K562 (cell line): ENCODE data around the gene CTF1. TPM values are rescaled to one million over a fixed set of nuclear protein-coding genes. Genes with fewer than 3 reads are reported as not detected.
A peak's percentile ranks its signal among the peaks of the same experiment; 100 is the strongest.

ENCODE experiments used
- BRD4 ChIP-seq: fragments of 200-600 bp; sonication (generic); IDR thresholded peaks from 2 replicates; pipeline ENCODE4 v1.6.1; 2017; ENCODE audit warnings: inconsistent platforms
- DNMT1 ChIP-seq: fragments of 450-650 bp; IDR thresholded peaks from 2 replicates; pipeline ENCODE4 v1.6.1; 2016; ENCODE audit warnings: antibody characterized with exemption, mild to moderate bottlenecking
- E2F3 ChIP-seq: fragments of 250-450 bp; sonication (Bioruptor Pico); IDR thresholded peaks from 2 replicates; pipeline ENCODE4 v1.4.0; 2020; ENCODE audit warnings: mild to moderate bottlenecking
- ILF3 ChIP-seq: fragments of 450-650 bp; IDR thresholded peaks from 2 replicates; pipeline ENCODE4 v1.6.1; 2018; ENCODE audit warnings: antibody characterized with exemption, mild to moderate bottlenecking, moderate library complexity, borderline replicate concordance
- ILK ChIP-seq: fragments of 450-650 bp; IDR thresholded peaks from 2 replicates; pipeline ENCODE4 v1.6.1; 2016; ENCODE audit warnings: missing genetic modification characterization, low read depth, mild to moderate bottlenecking, missing compliant biosample characterization, moderate library complexity, borderline replicate concordance
- MTA3 ChIP-seq: fragments of 450-650 bp; formaldehyde crosslinking; IDR thresholded peaks from 2 replicates; pipeline ENCODE4 v1.6.1; 2017; ENCODE audit warnings: mild to moderate bottlenecking, borderline replicate concordance
- MTF1 ChIP-seq: fragments of 250-450 bp; sonication (Bioruptor Pico); IDR thresholded peaks from 2 replicates; pipeline ENCODE4 v1.9.0; 2021; ENCODE audit warnings: moderate library complexity, mild to moderate bottlenecking, inconsistent platforms, borderline replicate concordance
- PURB ChIP-seq: sonication (generic); formaldehyde crosslinking; IDR thresholded peaks from 2 replicates; pipeline ENCODE4 v1.9.0; 2021; ENCODE audit warnings: low read depth, mild to moderate bottlenecking, missing genetic modification reagents
- RNF2 ChIP-seq: sonication (generic); IDR thresholded peaks from 2 replicates; pipeline ENCODE4 v1.6.1; 2016
- TGIF2 ChIP-seq: sonication (generic); formaldehyde crosslinking; IDR thresholded peaks from 2 replicates; pipeline ENCODE4 v1.8.1; 2022; ENCODE audit warnings: mild to moderate bottlenecking, missing genetic modification reagents, moderate library complexity
- ZKSCAN3 ChIP-seq: fragments of 250-450 bp; sonication (Bioruptor Pico); IDR thresholded peaks from 2 replicates; pipeline ENCODE4 v1.4.0; 2020
- ZNF707 ChIP-seq: fragments of 250-450 bp; sonication (Bioruptor Pico); conservative IDR thresholded peaks from 2 replicates; pipeline ENCODE4 v1.8.0; 2022; ENCODE audit warnings: inconsistent platforms, mild to moderate bottlenecking, moderate library complexity
- polyA plus RNA-seq, 8 experiments: library from polyadenylated mRNA; depleted of rRNA in 4 of 8; stranded (reverse) in 5 of 8; unstranded in 3 of 8; fragments of >200 nt; fragmentation: Nextera tagmentation in 2 of 8; fragmentation: Illumina TruSeq in 1 of 8; extraction: Ambion mirVana in 2 of 8; extraction: Trizol in 1 of 8; gene quantifications; 2 replicates each; pipeline versions ENCODE4 v1.2.1 to v1.2.3, GENCODE V29; 2011 to 2014; ENCODE audit warnings: inconsistent platforms in 1 of 8, missing spikeins in 1 of 8
- total RNA-seq, 7 experiments: library from RNA; depleted of rRNA in 6 of 7; stranded (reverse); fragments of >200 nt in 6 of 7; fragmentation: Illumina TruSeq in 2 of 7; extraction: Trizol in 2 of 7; gene quantifications; 2 replicates each; pipeline versions ENCODE4 v1.2.1 to v1.2.3, GENCODE V29; 2011 to 2021; ENCODE audit warnings: low replicate concordance in 1 of 7
- TF ChIP-seq, protein P1 (sequence below): fragments of 250-450 bp; sonication (Bioruptor Pico); IDR thresholded peaks from 2 replicates; pipeline ENCODE4 v1.8.0; 2022; ENCODE audit warnings: inconsistent platforms, mild to moderate bottlenecking, moderate library complexity, borderline replicate concordance
- TF ChIP-seq, protein P2 (sequence below): fragments of 250-450 bp; sonication (Bioruptor Pico); IDR thresholded peaks from 2 replicates; pipeline ENCODE4 v1.4.0; 2020
- TF ChIP-seq, protein P3 (sequence below): IDR thresholded peaks from 2 replicates; pipeline ENCODE4 v1.6.1; 2011; ENCODE audit warnings: borderline replicate concordance, low read depth, mild to moderate bottlenecking, moderate library complexity, low read length; ENCODE audit not compliant: insufficient read depth, poor library complexity, severe bottlenecking
- TF ChIP-seq, protein P4 (sequence below), 3 experiments: IDR thresholded peaks in 2 of 3; conservative IDR thresholded peaks in 1 of 3; 2 replicates each; pipeline ENCODE4 v1.5.1; 2011 to 2012; ENCODE audit warnings: low read length in 3 of 3, mild to moderate bottlenecking in 3 of 3, control low read depth in 2 of 3, improper control_type of control experiment in 1 of 3, inconsistent platforms in 1 of 3, low read depth in 1 of 3, mixed read lengths in 1 of 3, moderate library complexity in 1 of 3; ENCODE audit not compliant: insufficient read depth in 2 of 3

Gene CTF1
- total and polyA plus RNA-seq, 9 of the 15 experiments (the other 6 are each of a cell fraction or from before 2014, with no cell fraction given), result 0.24 to 2.5 (median 0.44) TPM

DNA sequence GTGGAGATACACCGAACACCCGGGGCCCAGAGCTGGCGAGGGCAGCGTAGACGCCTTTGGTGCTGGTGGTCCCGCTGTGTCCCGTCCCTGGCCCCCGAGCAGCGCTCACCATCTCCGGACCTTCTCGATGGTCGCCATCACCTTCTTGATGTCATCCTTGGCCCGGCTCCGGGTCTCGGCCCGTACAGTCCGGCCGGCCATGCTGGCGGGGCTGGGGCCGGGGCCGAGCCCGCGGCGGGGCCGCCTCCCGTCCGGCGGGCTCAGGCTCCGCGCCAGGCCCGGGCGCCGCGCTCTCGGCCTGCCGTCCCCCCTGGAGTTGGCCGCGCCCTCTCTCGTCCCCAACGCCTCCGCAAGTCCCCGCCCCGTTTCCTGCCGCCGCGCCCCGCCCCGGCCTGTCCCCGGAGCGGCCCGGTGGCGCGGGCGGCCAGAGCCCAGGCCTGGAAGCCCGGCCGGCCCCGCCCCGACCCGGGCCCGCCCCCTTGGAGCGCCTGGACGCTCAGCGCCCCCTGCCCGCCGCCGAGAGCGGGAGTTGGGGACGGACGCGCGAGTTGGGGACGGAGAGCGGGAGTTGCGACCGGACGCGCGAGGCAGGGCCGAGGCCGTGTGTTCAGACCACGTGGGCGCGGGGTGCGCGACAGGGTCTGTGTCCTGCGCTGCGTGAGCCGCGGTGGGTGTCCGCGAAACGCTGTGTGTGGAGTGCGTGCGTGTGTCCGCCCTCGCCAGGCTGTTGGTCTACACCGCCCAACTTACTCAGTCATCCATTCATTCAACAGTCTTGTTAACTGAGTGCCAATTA is 2.5 kb upstream of the CTF1 start, which contains the start of gene BCL7C (continued):
- TF ChIP-seq, protein P1, sequence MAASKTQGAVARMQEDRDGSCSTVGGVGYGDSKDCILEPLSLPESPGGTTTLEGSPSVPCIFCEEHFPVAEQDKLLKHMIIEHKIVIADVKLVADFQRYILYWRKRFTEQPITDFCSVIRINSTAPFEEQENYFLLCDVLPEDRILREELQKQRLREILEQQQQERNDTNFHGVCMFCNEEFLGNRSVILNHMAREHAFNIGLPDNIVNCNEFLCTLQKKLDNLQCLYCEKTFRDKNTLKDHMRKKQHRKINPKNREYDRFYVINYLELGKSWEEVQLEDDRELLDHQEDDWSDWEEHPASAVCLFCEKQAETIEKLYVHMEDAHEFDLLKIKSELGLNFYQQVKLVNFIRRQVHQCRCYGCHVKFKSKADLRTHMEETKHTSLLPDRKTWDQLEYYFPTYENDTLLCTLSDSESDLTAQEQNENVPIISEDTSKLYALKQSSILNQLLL (CRISPR knock-in tag), result no peak
- TF ChIP-seq ZNF707 (CRISPR knock-in tag) (no peak), MTA3 (peak; percentile 59; the same call in 1 of the 2 replicates), ILK (no peak), PURB (CRISPR knock-in tag) (no peak), RNF2 (peak; percentile 95), E2F3 (CRISPR knock-in tag) (peak; percentile 95), DNMT1 (no peak), ZKSCAN3 (CRISPR knock-in tag) (no peak), BRD4 (0 out of 2 replicates have a peak, but pooled peaks have one; percentile 32), TGIF2 (CRISPR knock-in tag) (peak; percentile 50; the same call in 1 of the 2 replicates), ILF3 (no peak), MTF1 (CRISPR knock-in tag) (no peak)
- TF ChIP-seq, protein P2, sequence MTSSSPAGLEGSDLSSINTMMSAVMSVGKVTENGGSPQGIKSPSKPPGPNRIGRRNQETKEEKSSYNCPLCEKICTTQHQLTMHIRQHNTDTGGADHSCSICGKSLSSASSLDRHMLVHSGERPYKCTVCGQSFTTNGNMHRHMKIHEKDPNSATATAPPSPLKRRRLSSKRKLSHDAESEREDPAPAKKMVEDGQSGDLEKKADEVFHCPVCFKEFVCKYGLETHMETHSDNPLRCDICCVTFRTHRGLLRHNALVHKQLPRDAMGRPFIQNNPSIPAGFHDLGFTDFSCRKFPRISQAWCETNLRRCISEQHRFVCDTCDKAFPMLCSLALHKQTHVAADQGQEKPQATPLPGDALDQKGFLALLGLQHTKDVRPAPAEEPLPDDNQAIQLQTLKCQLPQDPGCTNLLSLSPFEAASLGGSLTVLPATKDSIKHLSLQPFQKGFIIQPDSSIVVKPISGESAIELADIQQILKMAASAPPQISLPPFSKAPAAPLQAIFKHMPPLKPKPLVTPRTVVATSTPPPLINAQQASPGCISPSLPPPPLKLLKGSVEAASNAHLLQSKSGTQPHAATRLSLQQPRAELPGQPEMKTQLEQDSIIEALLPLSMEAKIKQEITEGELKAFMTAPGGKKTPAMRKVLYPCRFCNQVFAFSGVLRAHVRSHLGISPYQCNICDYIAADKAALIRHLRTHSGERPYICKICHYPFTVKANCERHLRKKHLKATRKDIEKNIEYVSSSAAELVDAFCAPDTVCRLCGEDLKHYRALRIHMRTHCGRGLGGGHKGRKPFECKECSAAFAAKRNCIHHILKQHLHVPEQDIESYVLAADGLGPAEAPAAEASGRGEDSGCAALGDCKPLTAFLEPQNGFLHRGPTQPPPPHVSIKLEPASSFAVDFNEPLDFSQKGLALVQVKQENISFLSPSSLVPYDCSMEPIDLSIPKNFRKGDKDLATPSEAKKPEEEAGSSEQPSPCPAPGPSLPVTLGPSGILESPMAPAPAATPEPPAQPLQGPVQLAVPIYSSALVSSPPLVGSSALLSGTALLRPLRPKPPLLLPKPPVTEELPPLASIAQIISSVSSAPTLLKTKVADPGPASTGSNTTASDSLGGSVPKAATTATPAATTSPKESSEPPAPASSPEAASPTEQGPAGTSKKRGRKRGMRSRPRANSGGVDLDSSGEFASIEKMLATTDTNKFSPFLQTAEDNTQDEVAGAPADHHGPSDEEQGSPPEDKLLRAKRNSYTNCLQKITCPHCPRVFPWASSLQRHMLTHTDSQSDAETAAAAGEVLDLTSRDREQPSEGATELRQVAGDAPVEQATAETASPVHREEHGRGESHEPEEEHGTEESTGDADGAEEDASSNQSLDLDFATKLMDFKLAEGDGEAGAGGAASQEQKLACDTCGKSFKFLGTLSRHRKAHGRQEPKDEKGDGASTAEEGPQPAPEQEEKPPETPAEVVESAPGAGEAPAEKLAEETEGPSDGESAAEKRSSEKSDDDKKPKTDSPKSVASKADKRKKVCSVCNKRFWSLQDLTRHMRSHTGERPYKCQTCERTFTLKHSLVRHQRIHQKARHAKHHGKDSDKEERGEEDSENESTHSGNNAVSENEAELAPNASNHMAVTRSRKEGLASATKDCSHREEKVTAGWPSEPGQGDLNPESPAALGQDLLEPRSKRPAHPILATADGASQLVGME (CRISPR knock-in tag), result peak; percentile 21; the same call in 1 of the 2 replicates
- TF ChIP-seq, protein P3, sequence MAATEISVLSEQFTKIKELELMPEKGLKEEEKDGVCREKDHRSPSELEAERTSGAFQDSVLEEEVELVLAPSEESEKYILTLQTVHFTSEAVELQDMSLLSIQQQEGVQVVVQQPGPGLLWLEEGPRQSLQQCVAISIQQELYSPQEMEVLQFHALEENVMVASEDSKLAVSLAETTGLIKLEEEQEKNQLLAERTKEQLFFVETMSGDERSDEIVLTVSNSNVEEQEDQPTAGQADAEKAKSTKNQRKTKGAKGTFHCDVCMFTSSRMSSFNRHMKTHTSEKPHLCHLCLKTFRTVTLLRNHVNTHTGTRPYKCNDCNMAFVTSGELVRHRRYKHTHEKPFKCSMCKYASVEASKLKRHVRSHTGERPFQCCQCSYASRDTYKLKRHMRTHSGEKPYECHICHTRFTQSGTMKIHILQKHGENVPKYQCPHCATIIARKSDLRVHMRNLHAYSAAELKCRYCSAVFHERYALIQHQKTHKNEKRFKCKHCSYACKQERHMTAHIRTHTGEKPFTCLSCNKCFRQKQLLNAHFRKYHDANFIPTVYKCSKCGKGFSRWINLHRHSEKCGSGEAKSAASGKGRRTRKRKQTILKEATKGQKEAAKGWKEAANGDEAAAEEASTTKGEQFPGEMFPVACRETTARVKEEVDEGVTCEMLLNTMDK, result peak; percentile 96
- TF ChIP-seq, protein P4, sequence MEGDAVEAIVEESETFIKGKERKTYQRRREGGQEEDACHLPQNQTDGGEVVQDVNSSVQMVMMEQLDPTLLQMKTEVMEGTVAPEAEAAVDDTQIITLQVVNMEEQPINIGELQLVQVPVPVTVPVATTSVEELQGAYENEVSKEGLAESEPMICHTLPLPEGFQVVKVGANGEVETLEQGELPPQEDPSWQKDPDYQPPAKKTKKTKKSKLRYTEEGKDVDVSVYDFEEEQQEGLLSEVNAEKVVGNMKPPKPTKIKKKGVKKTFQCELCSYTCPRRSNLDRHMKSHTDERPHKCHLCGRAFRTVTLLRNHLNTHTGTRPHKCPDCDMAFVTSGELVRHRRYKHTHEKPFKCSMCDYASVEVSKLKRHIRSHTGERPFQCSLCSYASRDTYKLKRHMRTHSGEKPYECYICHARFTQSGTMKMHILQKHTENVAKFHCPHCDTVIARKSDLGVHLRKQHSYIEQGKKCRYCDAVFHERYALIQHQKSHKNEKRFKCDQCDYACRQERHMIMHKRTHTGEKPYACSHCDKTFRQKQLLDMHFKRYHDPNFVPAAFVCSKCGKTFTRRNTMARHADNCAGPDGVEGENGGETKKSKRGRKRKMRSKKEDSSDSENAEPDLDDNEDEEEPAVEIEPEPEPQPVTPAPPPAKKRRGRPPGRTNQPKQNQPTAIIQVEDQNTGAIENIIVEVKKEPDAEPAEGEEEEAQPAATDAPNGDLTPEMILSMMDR (IDR thresholded peaks at IDR 0.05 in 2 of 3, conservative IDR thresholded peaks at IDR 0.05 in 1 of 3; ENCODE audit: insufficient read depth in 2 of 3, low read depth in 1 of 3, low read length in 3 of 3), result peak; percentile 41 to 75 (median 59); a peak in 5 of 6 replicates
